Measurements from ENCODE around the gene CPHXL2.

Gene CPHXL2

GRCh38 chr16:75660726-75661302, 16.0 kb downstream of the CPHXL2 start:
- DNase-seq (no peak), ATAC-seq (replicated peaks) (no peak)
- no peaks in the 10 kb centered on the region for H3K9me3 Mint-ChIP-seq
- no peak overlapping the region for H3K4me3 Mint-ChIP-seq
- peaks cover 19 to 22% of the 10 kb centered on the region in 2 donors for H3K4me1 Mint-ChIP-seq (ENCODE audit: low read depth in 2 of 2)
- peaks cover 42% of the 10 kb centered on the region for H3K36me3 Mint-ChIP-seq (ENCODE audit: insufficient read depth)
- no peaks in the 10 kb centered on the region for H3K27me3 Mint-ChIP-seq
- H3K27ac Mint-ChIP-seq: peak overlapping the region in 1 of 2 donors; percentile 85

GRCh38 chr16:75660321-75660720, 16.5 kb downstream of the CPHXL2 start:
- Mint-ChIP-seq H3K27ac (peak overlapping the region; percentile 16 to 32), H3K36me3 (ENCODE audit: insufficient read depth) (peaks cover 46% of the 10 kb centered on the region), H3K27me3 (no peaks in the 10 kb centered on the region), H3K4me3 (no peak overlapping the region), H3K4me1 (ENCODE audit: low read depth in 2 of 2) (peaks cover 19 to 24% of the 10 kb centered on the region in 2 donors), H3K9me3 (no peaks in the 10 kb centered on the region)
- DNase-seq (no peak), ATAC-seq (replicated peaks) (no peak)

GRCh38 chr16:75658175-75658574, 18.6 kb downstream of the CPHXL2 start:
- Mint-ChIP-seq H3K4me3 (no peak overlapping the region), H3K9me3 (no peaks in the 10 kb centered on the region), H3K36me3 (ENCODE audit: insufficient read depth) (peaks cover 62% of the 10 kb centered on the region), H3K27me3 (no peaks in the 10 kb centered on the region), H3K27ac (peak overlapping the region; percentile 56 to 81), H3K4me1 (ENCODE audit: low read depth in 2 of 2) (peaks cover 26 to 37% of the 10 kb centered on the region in 2 donors)
- ATAC-seq (replicated peaks) (no peak), DNase-seq (no peak)

GRCh38 chr16:75653922-75654321, 22.9 kb downstream of the CPHXL2 start:
- H3K4me1 Mint-ChIP-seq (ENCODE audit: low read depth in 2 of 2): peaks cover 45 to 64% of the 10 kb centered on the region in 2 donors
- H3K4me3 Mint-ChIP-seq: peak overlapping the region; percentile 35 to 95
- ATAC-seq (replicated peaks) (no peak), DNase-seq (no peak)
- peak overlapping the region; percentile 71 to 98 for H3K27ac Mint-ChIP-seq
- no peaks in the 10 kb centered on the region for H3K9me3 Mint-ChIP-seq
- H3K27me3 Mint-ChIP-seq: no peaks in the 10 kb centered on the region
- peaks cover 72% of the 10 kb centered on the region for H3K36me3 Mint-ChIP-seq (ENCODE audit: insufficient read depth)

GRCh38 chr16:75648265-75649076, 28.3 kb downstream of the CPHXL2 start:
- H3K4me3 Mint-ChIP-seq: peak overlapping the region; percentile 95 to 99
- H3K4me1 Mint-ChIP-seq (ENCODE audit: low read depth in 2 of 2): peaks cover 42 to 55% of the 10 kb centered on the region in 2 donors
- H3K36me3 Mint-ChIP-seq (ENCODE audit: insufficient read depth): peaks cover 68% of the 10 kb centered on the region
- no peaks in the 10 kb centered on the region for H3K9me3 Mint-ChIP-seq
- ATAC-seq (replicated peaks) (peak; percentile 49), DNase-seq (peak; percentile 83 to 88 (median 88))
- peak overlapping the region; percentile 98 to 99 for H3K27ac Mint-ChIP-seq
- no peaks in the 10 kb centered on the region for H3K27me3 Mint-ChIP-seq

GRCh38 chr16:75647492-75648264, 29.1 kb downstream of the CPHXL2 start, which contains the start of the genes KARS1 and TERF2IP:
Gene KARS1, minus strand, starts transcription at chr16:75647665. Its CDS starts 26 bp downstream, at chr16:75647639.
Gene TERF2IP, plus strand, starts transcription at chr16:75647773. Its CDS starts 110 bp downstream, at chr16:75647883.
- H3K27me3 Mint-ChIP-seq: no peaks in the 10 kb centered on the region
- H3K27ac Mint-ChIP-seq: peak within 1 kb of the TSS; percentile 98 to 99
- peaks cover 72% of the 10 kb centered on the region for H3K36me3 Mint-ChIP-seq (ENCODE audit: insufficient read depth)
- H3K4me3 Mint-ChIP-seq: peak within 1 kb of the TSS; percentile 95 to 99
- H3K9me3 Mint-ChIP-seq: no peaks in the 10 kb centered on the region
- peak; percentile 82 for ATAC-seq (replicated peaks)
- peak; percentile 91 to 95 (median 94) for DNase-seq
- H3K4me1 Mint-ChIP-seq (ENCODE audit: low read depth in 2 of 2): peaks cover 38 to 54% of the 10 kb centered on the region in 2 donors

- Mint-ChIP-seq H3K27me3 (no peaks in the 10 kb centered on the region), H3K4me3 (peak overlapping the region; percentile 95 to 99), H3K9me3 (no peaks in the 10 kb centered on the region), H3K36me3 (ENCODE audit: insufficient read depth) (peaks cover 76% of the 10 kb centered on the region), H3K27ac (peak overlapping the region; percentile 98 to 99), H3K4me1 (ENCODE audit: low read depth in 2 of 2) (peaks cover 38 to 54% of the 10 kb centered on the region in 2 donors)
- peak; percentile 7 for ATAC-seq (replicated peaks)
- DNase-seq: no peak
These were observed 29.7 kb downstream of the CPHXL2 start for GRCh38 chr16:75647112-75647491.

GRCh38 chr16:75644240-75645012, 32.4 kb downstream of the CPHXL2 start:
- no peaks in the 10 kb centered on the region for H3K27me3 Mint-ChIP-seq
- peaks cover 83% of the 10 kb centered on the region for H3K36me3 Mint-ChIP-seq (ENCODE audit: insufficient read depth)
- peak overlapping the region; percentile 58 to 74 for H3K4me3 Mint-ChIP-seq
- no peaks in the 10 kb centered on the region for H3K9me3 Mint-ChIP-seq
- no peak for DNase-seq
- H3K4me1 Mint-ChIP-seq (ENCODE audit: low read depth in 2 of 2): peaks cover 28 to 39% of the 10 kb centered on the region in 2 donors
- no peak for ATAC-seq (replicated peaks)
- peak overlapping the region; percentile 59 to 78 for H3K27ac Mint-ChIP-seq

GRCh38 chr16:75640598-75640997, 36.2 kb downstream of the CPHXL2 start:
- no peak for DNase-seq
- H3K27ac Mint-ChIP-seq: peak overlapping the region in 1 of 2 donors; percentile 49
- no peak overlapping the region for H3K4me3 Mint-ChIP-seq
- ATAC-seq (replicated peaks): no peak
- H3K36me3 Mint-ChIP-seq (ENCODE audit: insufficient read depth): peaks cover 89% of the 10 kb centered on the region
- H3K27me3 Mint-ChIP-seq: no peaks in the 10 kb centered on the region
- H3K4me1 Mint-ChIP-seq (ENCODE audit: low read depth in 2 of 2): peaks cover 33 to 34% of the 10 kb centered on the region in 2 donors
- H3K9me3 Mint-ChIP-seq: no peaks in the 10 kb centered on the region

GRCh38 chr16:75635036-75635435, 41.8 kb downstream of the CPHXL2 start:
- Mint-ChIP-seq H3K4me1 (ENCODE audit: low read depth in 2 of 2) (peaks cover 3 to 10% of the 10 kb centered on the region in 2 donors), H3K4me3 (no peak overlapping the region), H3K27ac (no peak overlapping the region), H3K9me3 (no peaks in the 10 kb centered on the region), H3K36me3 (ENCODE audit: insufficient read depth) (peaks cover 99% of the 10 kb centered on the region), H3K27me3 (no peaks in the 10 kb centered on the region)
- no peak for ATAC-seq (replicated peaks)
- DNase-seq: no peak

- Mint-ChIP-seq H3K27ac (peak overlapping the region in 1 of 2 donors; percentile 8), H3K4me3 (no peak overlapping the region), H3K4me1 (ENCODE audit: low read depth in 2 of 2) (peaks cover 18 to 19% of the 10 kb centered on the region in 2 donors), H3K27me3 (no peaks in the 10 kb centered on the region), H3K9me3 (no peaks in the 10 kb centered on the region), H3K36me3 (ENCODE audit: insufficient read depth) (peaks cover 95% of the 10 kb centered on the region)
- no peak for ATAC-seq (replicated peaks)
- no peak for DNase-seq
These were observed 44.0 kb downstream of the CPHXL2 start for GRCh38 chr16:75632857-75633256.

GRCh38 chr16:75630052-75630451, 46.8 kb downstream of the CPHXL2 start:
- peaks cover 24 to 31% of the 10 kb centered on the region in 2 donors for H3K4me1 Mint-ChIP-seq (ENCODE audit: low read depth in 2 of 2)
- peaks cover 85% of the 10 kb centered on the region for H3K36me3 Mint-ChIP-seq (ENCODE audit: insufficient read depth)
- no peak for ATAC-seq (replicated peaks)
- peak overlapping the region in 1 of 2 donors; percentile 73 for H3K27ac Mint-ChIP-seq
- H3K4me3 Mint-ChIP-seq: no peak overlapping the region
- DNase-seq: no peak
- no peaks in the 10 kb centered on the region for H3K27me3 Mint-ChIP-seq
- H3K9me3 Mint-ChIP-seq: no peaks in the 10 kb centered on the region

Measured in effector memory CD8-positive, alpha-beta T cell (primary cell).